HepG2 (cell line): Measurements from ENCODE around the gene TNFAIP2. TPM values are rescaled to one million over a fixed set of nuclear protein-coding genes. Genes with fewer than 3 reads are reported as not detected.

Experiments
- ATAD3A ChIP-seq: sonication (generic); formaldehyde crosslinking; IDR thresholded peaks from 2 replicates; pipeline ENCODE4 v1.4.0; 2020; ENCODE audit warnings: missing genetic modification reagents
- CREBL2 ChIP-seq: sonication (generic); formaldehyde crosslinking; IDR thresholded peaks from 2 replicates; pipeline ENCODE4 v1.8.1; 2023; ENCODE audit warnings: missing genetic modification reagents, mild to moderate bottlenecking, borderline replicate concordance
- EEA1 ChIP-seq: sonication (generic); formaldehyde crosslinking; IDR thresholded peaks from 2 replicates; pipeline ENCODE4 v1.5.1; 2020; ENCODE audit warnings: mild to moderate bottlenecking, missing genetic modification reagents, borderline replicate concordance
- ELK4 ChIP-seq: sonication (generic); formaldehyde crosslinking; IDR thresholded peaks from 2 replicates; pipeline ENCODE4 v1.9.0; 2021; ENCODE audit warnings: missing genetic modification reagents, borderline replicate concordance
- FOXO1 ChIP-seq: sonication (generic); formaldehyde crosslinking; IDR thresholded peaks from 2 replicates; pipeline ENCODE4 v1.4.0; 2020; ENCODE audit warnings: missing genetic modification reagents
- KAT2B ChIP-seq: fragments of 150-350 bp; IDR thresholded peaks from 2 replicates; pipeline ENCODE4 v1.6.1; 2014; ENCODE audit warnings: low read depth, low read length, borderline replicate concordance
- KDM5A ChIP-seq: fragments of 200-600 bp; sonication (generic); IDR thresholded peaks from 2 replicates; pipeline ENCODE4 v1.7.0; 2018; ENCODE audit warnings: antibody characterized with exemption, mild to moderate bottlenecking, low read length, borderline replicate concordance
- NCOA2 ChIP-seq: sonication (generic); formaldehyde crosslinking; IDR thresholded peaks from 2 replicates; pipeline ENCODE4 v1.8.0; 2022; ENCODE audit warnings: inconsistent platforms
- NR2F2 ChIP-seq: IDR thresholded peaks from 2 replicates; pipeline ENCODE4 v1.6.1; 2012; ENCODE audit warnings: low read depth, inconsistent platforms, borderline replicate concordance
- SMAD1 ChIP-seq: sonication (generic); formaldehyde crosslinking; IDR thresholded peaks from 2 replicates; pipeline ENCODE4 v1.4.0; 2020; ENCODE audit warnings: missing genetic modification reagents, low read depth, mild to moderate bottlenecking, borderline replicate concordance
- SRSF9 ChIP-seq: fragments of 200-400 bp; formaldehyde crosslinking; IDR thresholded peaks from 2 replicates; pipeline ENCODE4 v1.6.1; 2018; ENCODE audit warnings: borderline replicate concordance, mild to moderate bottlenecking, low read depth, low read length; ENCODE audit not compliant: insufficient read depth, poor library complexity, severe bottlenecking
- UBTF ChIP-seq: sonication (generic); formaldehyde crosslinking; IDR thresholded peaks from 2 replicates; pipeline ENCODE4 v1.4.0; 2020; ENCODE audit warnings: mild to moderate bottlenecking, missing genetic modification reagents
- ZBTB34 ChIP-seq: sonication (generic); formaldehyde crosslinking; IDR thresholded peaks from 2 replicates; pipeline ENCODE4 v1.8.0; 2022; ENCODE audit warnings: mild to moderate bottlenecking, missing genetic modification reagents
- ZNF160 ChIP-seq: sonication (generic); formaldehyde crosslinking; IDR thresholded peaks from 2 replicates; pipeline ENCODE4 v1.8.0; 2022; ENCODE audit warnings: mild to moderate bottlenecking, inconsistent platforms, missing genetic modification reagents
- ZNF256 ChIP-seq: sonication (generic); formaldehyde crosslinking; conservative IDR thresholded peaks from 2 replicates; pipeline ENCODE4 v1.4.0; 2020; ENCODE audit warnings: missing genetic modification reagents
- ZNF318 ChIP-seq: sonication (generic); formaldehyde crosslinking; IDR thresholded peaks from 2 replicates; pipeline ENCODE4 v1.4.0; 2020; ENCODE audit warnings: mild to moderate bottlenecking, missing genetic modification reagents
- ZNF331 ChIP-seq: sonication (generic); formaldehyde crosslinking; IDR thresholded peaks from 2 replicates; pipeline ENCODE4 v1.4.0; 2020; ENCODE audit warnings: missing genetic modification reagents
- polyA plus RNA-seq, 8 experiments: library from polyadenylated mRNA; depleted of rRNA in 3 of 8; stranded (reverse) in 7 of 8; unstranded in 1 of 8; fragments of >200 nt; fragmentation: Illumina TruSeq in 4 of 8; extraction: Trizol in 4 of 8; gene quantifications; 2 replicates each; pipeline versions ENCODE4 v1.2.1 to v1.2.3, GENCODE V29; 2011 to 2016; ENCODE audit warnings: low read depth in 4 of 8, missing spikeins in 1 of 8, mixed read lengths in 1 of 8; ENCODE audit not compliant: insufficient read depth in 1 of 8
- total RNA-seq, 5 experiments: library from RNA; depleted of rRNA; stranded (reverse); fragments of >200 nt; fragmentation: Illumina TruSeq; extraction: Trizol; gene quantifications; 2 replicates each; pipeline ENCODE4 v1.2.3, GENCODE V29; 2016; ENCODE audit warnings: low read depth in 1 of 5

Gene TNFAIP2
- total and polyA plus RNA-seq, 2 of the 13 experiments (the other 11 are each of a cell fraction or from before 2014, with no cell fraction given) = 0.46 to 1.5 TPM

GRCh38 chr14:103078420-103078749 is 44.9 kb upstream of the TNFAIP2 start (continued):
- TF ChIP-seq UBTF (CRISPR knock-in tag) = no peak
- no peak for TF ChIP-seq NCOA2 (CRISPR knock-in tag)
- TF ChIP-seq KDM5A = no peak
- no peak for TF ChIP-seq SRSF9
- TF ChIP-seq ATAD3A (CRISPR knock-in tag) = no peak
- TF ChIP-seq ZBTB34 (CRISPR knock-in tag) = no peak
- no peak for TF ChIP-seq FOXO1 (CRISPR knock-in tag)
- no peak for TF ChIP-seq NR2F2
- TF ChIP-seq ELK4 = no peak
- no peak for TF ChIP-seq SMAD1 (CRISPR knock-in tag)
- TF ChIP-seq ZNF318 = no peak
- TF ChIP-seq ZNF256 (CRISPR knock-in tag) = no peak
- TF ChIP-seq EEA1 (CRISPR knock-in tag) = no peak
- 0 out of 2 replicates have a peak, but pooled peaks have one; percentile 21 for TF ChIP-seq ZNF331 (CRISPR knock-in tag)
- TF ChIP-seq KAT2B = no peak
- TF ChIP-seq CREBL2 (CRISPR knock-in tag) = no peak
- TF ChIP-seq ZNF160 (CRISPR knock-in tag) = no peak
